Neural cell (in vitro differentiated cells): ENCODE results near the gene LY6G6F.

Experiments
- POLR2AphosphoS5 ChIP-seq: IDR thresholded peaks from 2 replicates; pipeline ENCODE4 v1.6.1; 2012
- TF ChIP-seq, protein P1 (sequence below): fragments of 450-650 bp; IDR thresholded peaks from 2 replicates; pipeline ENCODE4 v1.5.1; 2014; ENCODE audit warnings: antibody characterized with exemption, mild to moderate bottlenecking, moderate library complexity; ENCODE audit not compliant: poor library complexity, severe bottlenecking

DNA sequence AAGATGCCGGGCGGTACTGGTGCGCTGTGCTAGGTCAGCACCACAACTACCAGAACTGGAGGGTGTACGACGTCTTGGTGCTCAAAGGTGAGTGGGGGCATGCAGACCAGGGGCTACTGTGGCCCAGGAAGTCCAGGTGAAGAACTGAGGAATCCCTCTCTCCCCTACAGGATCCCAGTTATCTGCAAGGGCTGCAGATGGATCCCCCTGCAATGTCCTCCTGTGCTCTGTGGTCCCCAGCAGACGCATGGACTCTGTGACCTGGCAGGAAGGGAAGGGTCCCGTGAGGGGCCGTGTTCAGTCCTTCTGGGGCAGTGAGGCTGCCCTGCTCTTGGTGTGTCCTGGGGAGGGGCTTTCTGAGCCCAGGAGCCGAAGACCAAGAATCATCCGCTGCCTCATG, 1.0 kb downstream of the LY6G6F start:
- TF ChIP-seq, protein P1, sequence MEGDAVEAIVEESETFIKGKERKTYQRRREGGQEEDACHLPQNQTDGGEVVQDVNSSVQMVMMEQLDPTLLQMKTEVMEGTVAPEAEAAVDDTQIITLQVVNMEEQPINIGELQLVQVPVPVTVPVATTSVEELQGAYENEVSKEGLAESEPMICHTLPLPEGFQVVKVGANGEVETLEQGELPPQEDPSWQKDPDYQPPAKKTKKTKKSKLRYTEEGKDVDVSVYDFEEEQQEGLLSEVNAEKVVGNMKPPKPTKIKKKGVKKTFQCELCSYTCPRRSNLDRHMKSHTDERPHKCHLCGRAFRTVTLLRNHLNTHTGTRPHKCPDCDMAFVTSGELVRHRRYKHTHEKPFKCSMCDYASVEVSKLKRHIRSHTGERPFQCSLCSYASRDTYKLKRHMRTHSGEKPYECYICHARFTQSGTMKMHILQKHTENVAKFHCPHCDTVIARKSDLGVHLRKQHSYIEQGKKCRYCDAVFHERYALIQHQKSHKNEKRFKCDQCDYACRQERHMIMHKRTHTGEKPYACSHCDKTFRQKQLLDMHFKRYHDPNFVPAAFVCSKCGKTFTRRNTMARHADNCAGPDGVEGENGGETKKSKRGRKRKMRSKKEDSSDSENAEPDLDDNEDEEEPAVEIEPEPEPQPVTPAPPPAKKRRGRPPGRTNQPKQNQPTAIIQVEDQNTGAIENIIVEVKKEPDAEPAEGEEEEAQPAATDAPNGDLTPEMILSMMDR = no peak
- TF ChIP-seq POLR2AphosphoS5 = no peak
